SK-N-MC (cell line): ENCODE measurements around the gene KCNN3.

Experiments used
- EZH2 ChIP-seq: fragments of 200-600 bp; sonication (generic); IDR thresholded peaks from one replicate; pipeline ENCODE4 v1.6.1; 2017; ENCODE audit warnings: antibody characterized with exemption
- FOXP2 ChIP-seq: optimal IDR thresholded peaks from 2 replicates; pipeline ENCODE3; 2011; ENCODE audit warnings: mild to moderate bottlenecking, moderate library complexity; ENCODE audit not compliant: insufficient read depth; ENCODE audit errors: extremely low read length, control extremely low read depth
- POLR2AphosphoS5 ChIP-seq: IDR thresholded peaks from 2 replicates; pipeline ENCODE4 v1.6.1; 2012; ENCODE audit warnings: mild to moderate bottlenecking, low read depth, low read length, borderline replicate concordance

DNA sequence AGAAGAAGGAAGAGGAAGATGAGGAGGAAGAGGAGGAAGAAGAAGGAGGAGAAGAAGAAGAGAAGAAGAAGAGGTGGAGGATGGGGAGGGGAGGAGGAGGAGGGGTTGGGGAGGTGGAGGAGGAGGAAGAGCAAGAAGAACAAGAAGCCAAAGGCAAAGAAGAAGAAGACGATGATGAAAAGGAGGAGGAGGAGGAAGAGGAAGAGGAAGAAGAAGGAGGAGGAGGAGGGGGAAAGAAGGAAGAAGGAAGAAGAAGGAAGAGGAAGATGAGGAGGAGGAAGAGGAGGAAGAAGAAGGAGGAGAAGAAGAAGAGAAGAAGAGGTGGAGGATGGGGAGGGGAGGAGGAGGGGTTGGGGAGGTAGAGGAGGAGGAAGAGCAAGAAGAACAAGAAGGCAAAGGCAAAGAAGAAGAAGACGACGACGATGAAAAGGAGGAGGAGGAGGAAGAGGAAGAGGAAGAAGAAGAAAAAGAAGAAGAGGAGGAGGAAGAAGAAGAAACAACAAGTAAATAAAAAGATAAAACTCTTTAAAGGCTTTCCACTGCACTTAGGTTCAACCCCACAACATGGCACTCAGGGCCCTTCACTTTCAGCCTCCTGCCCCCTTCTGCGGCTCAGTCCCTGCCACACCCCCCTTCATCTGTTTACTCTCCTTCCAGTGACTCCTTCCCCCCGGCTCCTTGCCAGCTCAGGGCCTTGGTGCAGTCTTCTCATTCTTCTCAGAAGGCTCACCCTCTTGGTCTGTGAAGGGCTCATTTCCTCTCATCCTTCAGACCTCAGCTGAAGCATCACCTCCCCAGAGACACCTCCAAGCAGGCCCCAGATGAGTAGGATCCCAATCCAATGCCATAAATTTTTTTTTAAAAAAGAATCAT lies 114.0 kb downstream of the KCNN3 start:
- TF ChIP-seq EZH2 = no peak
- TF ChIP-seq POLR2AphosphoS5 = no peak
- no peak for TF ChIP-seq FOXP2
